ENCODE results near the gene HMGXB3. TPM values are rescaled to one million over a fixed set of nuclear protein-coding genes. Genes with fewer than 3 reads are reported as not detected.

The HMGXB3 gene
- total RNA-seq, 1 experiment from 2014 or later: 67.8 TPM

DNA sequence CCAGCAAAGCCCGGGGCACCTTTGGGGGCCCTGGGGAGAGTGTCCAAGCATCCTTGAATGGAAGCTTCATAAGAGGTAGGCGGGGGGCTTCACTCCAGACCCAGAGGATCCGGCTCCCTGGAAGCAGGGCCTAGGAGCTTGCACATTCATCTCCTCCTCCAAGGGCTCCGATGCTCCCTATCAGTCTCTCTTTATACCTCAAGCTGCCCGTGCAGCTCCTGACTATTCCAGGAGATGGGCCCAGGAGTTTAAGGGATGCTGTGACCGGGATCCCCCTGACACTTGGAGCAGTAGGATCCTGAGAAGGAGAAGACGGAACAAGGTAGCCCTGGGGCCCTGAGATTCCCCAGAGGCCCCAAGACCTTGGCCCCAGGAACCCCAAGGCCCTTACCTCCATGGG lies 59.9 kb downstream of the HMGXB3 start:
- Mint-ChIP-seq H3K4me1 (ENCODE audit: insufficient read depth, unreplicated experiment) (peaks cover 10% of the 10 kb centered on the region), H3K36me3 (ENCODE audit: insufficient read depth, unreplicated experiment) (peaks cover 19% of the 10 kb centered on the region), H3K9me3 (ENCODE audit: unreplicated experiment) (no peaks in the 10 kb centered on the region), H3K4me3 (ENCODE audit: unreplicated experiment) (no peak overlapping the region), H3K27me3 (ENCODE audit: insufficient read depth, unreplicated experiment) (no peaks in the 10 kb centered on the region), H3K27ac (ENCODE audit: low read depth, unreplicated experiment) (no peak overlapping the region)
- DNase-seq (ENCODE audit: unreplicated experiment): no peak
- no TSS peak for BruUV-seq (replicated peaks)
- ChIA-PET CTCF (interaction anchor here (0.7 to 1.0 kb wide), 3 partner anchors 11 to 58 kb away, joined by 3 read pairs; no protein-coding TSS in a partner anchor), POLR2A (interaction anchor here (0.7 kb wide), 1 partner anchor 10 kb away, joined by 4 read pairs; no protein-coding TSS in a partner anchor)
- TF ChIP-seq, protein P1, sequence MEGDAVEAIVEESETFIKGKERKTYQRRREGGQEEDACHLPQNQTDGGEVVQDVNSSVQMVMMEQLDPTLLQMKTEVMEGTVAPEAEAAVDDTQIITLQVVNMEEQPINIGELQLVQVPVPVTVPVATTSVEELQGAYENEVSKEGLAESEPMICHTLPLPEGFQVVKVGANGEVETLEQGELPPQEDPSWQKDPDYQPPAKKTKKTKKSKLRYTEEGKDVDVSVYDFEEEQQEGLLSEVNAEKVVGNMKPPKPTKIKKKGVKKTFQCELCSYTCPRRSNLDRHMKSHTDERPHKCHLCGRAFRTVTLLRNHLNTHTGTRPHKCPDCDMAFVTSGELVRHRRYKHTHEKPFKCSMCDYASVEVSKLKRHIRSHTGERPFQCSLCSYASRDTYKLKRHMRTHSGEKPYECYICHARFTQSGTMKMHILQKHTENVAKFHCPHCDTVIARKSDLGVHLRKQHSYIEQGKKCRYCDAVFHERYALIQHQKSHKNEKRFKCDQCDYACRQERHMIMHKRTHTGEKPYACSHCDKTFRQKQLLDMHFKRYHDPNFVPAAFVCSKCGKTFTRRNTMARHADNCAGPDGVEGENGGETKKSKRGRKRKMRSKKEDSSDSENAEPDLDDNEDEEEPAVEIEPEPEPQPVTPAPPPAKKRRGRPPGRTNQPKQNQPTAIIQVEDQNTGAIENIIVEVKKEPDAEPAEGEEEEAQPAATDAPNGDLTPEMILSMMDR (IDR thresholded peaks at IDR 0.05; ENCODE audit: unreplicated experiment): no peak
- intact Hi-C loops (cut with micrococcal nuclease): no loop called here

DNA sequence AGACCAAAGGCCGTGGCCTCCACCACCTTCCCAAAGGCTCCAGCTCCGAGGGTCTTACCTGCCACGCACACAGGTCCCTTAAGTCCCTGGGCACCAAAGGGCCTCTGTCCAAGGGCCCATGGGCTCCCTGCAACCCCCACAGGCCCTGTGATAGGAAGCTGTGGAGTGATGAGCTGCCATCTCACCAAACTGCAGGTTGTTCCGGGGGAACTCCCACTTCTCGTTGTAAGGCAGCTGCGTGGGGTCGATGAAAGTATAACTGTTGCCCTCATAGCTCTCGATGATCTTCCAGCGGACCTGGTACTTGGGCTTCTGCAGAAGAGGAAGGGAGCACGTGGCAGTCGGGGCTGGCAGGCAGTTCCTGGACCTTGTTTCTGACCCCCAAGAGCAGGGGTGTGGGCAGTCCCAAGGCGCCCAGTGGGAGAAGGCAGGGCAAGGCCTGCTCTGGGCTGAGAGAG lies 61.0 kb downstream of the HMGXB3 start:
- intact Hi-C loops (cut with micrococcal nuclease): no loop called here
- CTCF ChIA-PET: interaction anchor here (0.6 to 1.0 kb wide), 5 partner anchors 27 to 1103 kb away, joined by 3 to 4 read pairs (median 3); no protein-coding TSS in a partner anchor
- no peak for DNase-seq (ENCODE audit: unreplicated experiment)
- TF ChIP-seq, protein P1 (IDR thresholded peaks at IDR 0.05; ENCODE audit: unreplicated experiment): no peak
- Mint-ChIP-seq H3K27ac (ENCODE audit: low read depth, unreplicated experiment) (no peak overlapping the region), H3K4me3 (ENCODE audit: unreplicated experiment) (no peak overlapping the region), H3K4me1 (ENCODE audit: insufficient read depth, unreplicated experiment) (peaks cover 10% of the 10 kb centered on the region), H3K27me3 (ENCODE audit: insufficient read depth, unreplicated experiment) (no peaks in the 10 kb centered on the region), H3K36me3 (ENCODE audit: insufficient read depth, unreplicated experiment) (peaks cover 11% of the 10 kb centered on the region), H3K9me3 (ENCODE audit: unreplicated experiment) (no peaks in the 10 kb centered on the region)
- POLR2A ChIA-PET: no interaction called here
- BruUV-seq (replicated peaks): no TSS peak

DNA sequence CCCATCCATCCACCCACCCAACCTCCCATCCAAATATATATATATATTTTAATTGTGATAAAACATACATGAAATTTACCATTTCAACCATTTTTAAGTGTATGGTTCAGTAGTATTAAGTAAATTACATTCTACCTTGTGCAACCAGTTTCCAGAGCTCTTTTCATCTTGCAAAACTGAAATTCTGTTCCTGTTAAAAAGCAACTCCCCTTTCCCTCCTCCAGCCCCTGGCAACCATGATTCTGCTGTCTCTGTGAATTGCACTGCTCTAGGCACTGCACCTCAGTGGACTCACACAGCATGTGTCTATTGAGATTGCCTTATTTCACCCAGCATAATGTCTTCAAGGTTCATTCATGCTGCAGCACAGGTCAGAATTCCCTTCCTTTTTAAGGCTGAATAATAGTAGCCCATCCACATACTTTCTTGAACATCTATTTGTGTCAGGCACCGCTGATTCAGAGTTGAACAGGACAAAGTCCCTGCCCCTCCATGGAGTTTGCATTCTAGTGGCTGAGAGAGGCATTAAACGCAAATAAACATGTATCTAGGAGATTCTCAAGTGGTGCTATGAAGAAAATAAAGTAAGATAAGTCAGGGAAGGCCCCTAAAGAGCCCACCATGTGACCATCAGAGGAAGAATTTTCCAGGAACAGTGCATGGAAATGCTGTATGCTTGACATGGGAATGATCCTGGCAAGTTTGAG lies 61.8 kb downstream of the HMGXB3 start:
- Mint-ChIP-seq H3K4me1 (ENCODE audit: insufficient read depth, unreplicated experiment) (peaks cover 18% of the 10 kb centered on the region), H3K27me3 (ENCODE audit: insufficient read depth, unreplicated experiment) (no peaks in the 10 kb centered on the region), H3K36me3 (ENCODE audit: insufficient read depth, unreplicated experiment) (peaks cover 3% of the 10 kb centered on the region), H3K27ac (ENCODE audit: low read depth, unreplicated experiment) (no peak overlapping the region), H3K4me3 (ENCODE audit: unreplicated experiment) (no peak overlapping the region), H3K9me3 (ENCODE audit: unreplicated experiment) (no peaks in the 10 kb centered on the region)
- TF ChIP-seq, protein P1 (IDR thresholded peaks at IDR 0.05; ENCODE audit: unreplicated experiment): no peak
- DNase-seq (ENCODE audit: unreplicated experiment): no peak
- CTCF ChIA-PET: interaction anchor here (0.7 to 0.8 kb wide), 4 partner anchors 28 to 280 kb away, joined by 3 to 5 read pairs (median 4); no protein-coding TSS in a partner anchor
- BruUV-seq (replicated peaks): no TSS peak
- intact Hi-C loops (cut with micrococcal nuclease): no loop called here
- POLR2A ChIA-PET: no interaction called here

DNA sequence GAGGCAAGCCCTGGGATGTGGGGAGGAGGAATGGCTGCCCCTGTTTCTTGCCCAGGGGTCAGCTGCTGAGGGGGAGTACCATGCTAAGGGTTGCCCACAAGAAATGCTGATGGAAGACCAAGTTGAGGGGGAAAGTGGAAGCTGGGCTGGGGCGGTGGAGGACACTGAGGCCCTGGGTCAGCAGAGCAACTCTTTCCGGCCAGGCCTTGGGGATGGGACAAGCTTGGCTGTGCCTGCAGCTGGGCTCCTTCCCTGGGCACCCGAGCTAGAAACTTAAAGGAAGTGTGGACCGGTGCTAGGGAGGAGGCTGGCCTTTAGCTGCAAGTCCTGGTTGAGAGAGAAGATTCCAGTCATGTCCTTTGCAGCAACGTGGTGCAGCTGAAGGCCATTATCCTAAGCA lies 63.1 kb downstream of the HMGXB3 start:
- TF ChIP-seq, protein P1 (IDR thresholded peaks at IDR 0.05; ENCODE audit: unreplicated experiment): no peak
- no peak for DNase-seq (ENCODE audit: unreplicated experiment)
- ChIA-PET CTCF (interaction anchor here (0.8 to 1.1 kb wide), 2 partner anchors 60 to 66 kb away, joined by 3 to 4 read pairs; no protein-coding TSS in a partner anchor), POLR2A (no interaction called here)
- Mint-ChIP-seq H3K27me3 (ENCODE audit: insufficient read depth, unreplicated experiment) (no peaks in the 10 kb centered on the region), H3K4me3 (ENCODE audit: unreplicated experiment) (no peak overlapping the region), H3K9me3 (ENCODE audit: unreplicated experiment) (no peaks in the 10 kb centered on the region), H3K27ac (ENCODE audit: low read depth, unreplicated experiment) (no peak overlapping the region), H3K36me3 (ENCODE audit: insufficient read depth, unreplicated experiment) (no peaks in the 10 kb centered on the region), H3K4me1 (ENCODE audit: insufficient read depth, unreplicated experiment) (peaks cover 17% of the 10 kb centered on the region)
- intact Hi-C loops (cut with micrococcal nuclease): no loop called here
- no TSS peak for BruUV-seq (replicated peaks)
